Measurements from ENCODE around the gene MED13L. TPM values are rescaled to one million over a fixed set of nuclear protein-coding genes. Genes with fewer than 3 reads are reported as not detected.
A peak's percentile ranks its signal among the peaks of the same experiment; 100 is the strongest.

Gene MED13L
- total and polyA plus RNA-seq, 4 donors: 7.9 to 94.0 (median 37.7) TPM

GRCh38 chr12:115943310-115943629, 334.2 kb downstream of the MED13L start:
- no peak overlapping the region for H3K9ac ChIP-seq (ENCODE audit: low read depth in 1 of 2, low read length in 2 of 2)
- TF ChIP-seq FOXA1 (IDR thresholded peaks at IDR 0.05): no peak
- no peak for TF ChIP-seq FOXA2 (IDR thresholded peaks at IDR 0.05)
- TF ChIP-seq JUND (IDR thresholded peaks at IDR 0.05): no peak

GRCh38 chr12:115942346-115942745, 335.1 kb downstream of the MED13L start:
- 100% methylated on average over 1 of the region's 1 CpG for WGBS
- peaks cover 2 to 23% (median 15%) of the 10 kb centered on the region in 4 donors for H3K4me1 ChIP-seq (ENCODE audit: control insufficient read depth in 4 of 4, insufficient read depth in 4 of 4, low read length in 3 of 4)
- no peak overlapping the region for H3K9ac ChIP-seq (ENCODE audit: low read depth in 1 of 2, low read length in 2 of 2)
- no peaks in the 10 kb centered on the region for H3K36me3 ChIP-seq (ENCODE audit: control insufficient read depth in 4 of 4, insufficient read depth in 3 of 4, low read depth in 1 of 4, low read length in 3 of 4)
- no peak overlapping the region for H3K27ac ChIP-seq (ENCODE audit: low read depth in 1 of 2, low read length in 2 of 2)
- no peaks in the 10 kb centered on the region for H3K27me3 ChIP-seq (ENCODE audit: control insufficient read depth in 4 of 4, insufficient read depth in 4 of 4, low read length in 3 of 4)
- H3K9me3 ChIP-seq (ENCODE audit: control insufficient read depth in 4 of 4, low read length in 3 of 4): peaks cover 0 to 4% (median 0%) of the 10 kb centered on the region in 4 donors
- no peak for DNase-seq (ENCODE audit: low spot score)
- TF ChIP-seq CTCF (IDR thresholded peaks at IDR 0.05; ENCODE audit: low read depth, low read length, missing input control) (no peak), HNF4A (conservative IDR thresholded peaks at IDR 0.05) (no peak), MAX (IDR thresholded peaks at IDR 0.05) (no peak), ZBTB33 (IDR thresholded peaks at IDR 0.05) (no peak), ATF3 (IDR thresholded peaks at IDR 0.05) (no peak), HNF4G (IDR thresholded peaks at IDR 0.05) (no peak), FOXA1 (IDR thresholded peaks at IDR 0.05) (no peak), RXRA (IDR thresholded peaks at IDR 0.05) (no peak), TAF1 (conservative IDR thresholded peaks at IDR 0.05) (no peak)
- H3K4me3 ChIP-seq (ENCODE audit: low read depth in 1 of 3, low read length in 3 of 3): no peak overlapping the region

More at GRCh38 chr12:115943310-115943629, 334.2 kb downstream of the MED13L start:
- H3K4me1 ChIP-seq (ENCODE audit: control insufficient read depth in 4 of 4, insufficient read depth in 4 of 4, low read length in 3 of 4): peaks cover 2 to 23% (median 15%) of the 10 kb centered on the region in 4 donors
- DNase-seq (ENCODE audit: low spot score): no peak
- WGBS: 71% methylated on average over 7 of the region's 7 CpGs
- no peaks in the 10 kb centered on the region for H3K36me3 ChIP-seq (ENCODE audit: control insufficient read depth in 4 of 4, insufficient read depth in 3 of 4, low read depth in 1 of 4, low read length in 3 of 4)
- no peak overlapping the region for H3K4me3 ChIP-seq (ENCODE audit: low read depth in 1 of 3, low read length in 3 of 3)
- H3K27ac ChIP-seq (ENCODE audit: low read depth in 1 of 2, low read length in 2 of 2): peak overlapping the region in 1 of 2 donors; percentile 51
- H3K27me3 ChIP-seq (ENCODE audit: control insufficient read depth in 4 of 4, insufficient read depth in 4 of 4, low read length in 3 of 4): no peaks in the 10 kb centered on the region
- H3K9me3 ChIP-seq (ENCODE audit: control insufficient read depth in 4 of 4, low read length in 3 of 4): peaks cover 0 to 4% (median 0%) of the 10 kb centered on the region in 4 donors

GRCh38 chr12:115941362-115941761, 336.1 kb downstream of the MED13L start:
- 96% methylated on average over 5 of the region's 5 CpGs for WGBS

More at GRCh38 chr12:115941362-115941761, 336.1 kb downstream of the MED13L start:
- TF ChIP-seq FOXA1 (IDR thresholded peaks at IDR 0.05) (no peak), EGR1 (IDR thresholded peaks at IDR 0.05; ENCODE audit: low read depth in 2 of 2) (no peak), HNF4A (conservative IDR thresholded peaks at IDR 0.05) (no peak), MAX (IDR thresholded peaks at IDR 0.05) (no peak), ATF3 (IDR thresholded peaks at IDR 0.05) (no peak), FOXA2 (IDR thresholded peaks at IDR 0.05) (no peak), NR2F2 (IDR thresholded peaks at IDR 0.05) (no peak), HNF4G (IDR thresholded peaks at IDR 0.05) (no peak), REST (IDR thresholded peaks at IDR 0.05) (no peak), YY1 (IDR thresholded peaks at IDR 0.05) (no peak), JUND (IDR thresholded peaks at IDR 0.05) (no peak)
- no peak for DNase-seq (ENCODE audit: low spot score)
- Histone ChIP-seq H3K9ac (ENCODE audit: low read depth in 1 of 2, low read length in 2 of 2) (no peak overlapping the region), H3K27me3 (ENCODE audit: control insufficient read depth in 4 of 4, insufficient read depth in 4 of 4, low read length in 3 of 4) (no peaks in the 10 kb centered on the region), H3K27ac (ENCODE audit: low read depth in 1 of 2, low read length in 2 of 2) (no peak overlapping the region), H3K4me1 (ENCODE audit: control insufficient read depth in 4 of 4, insufficient read depth in 4 of 4, low read length in 3 of 4) (peaks cover 2 to 18% (median 10%) of the 10 kb centered on the region in 4 donors), H3K36me3 (ENCODE audit: control insufficient read depth in 4 of 4, insufficient read depth in 3 of 4, low read depth in 1 of 4, low read length in 3 of 4) (no peaks in the 10 kb centered on the region), H3K4me3 (ENCODE audit: low read depth in 1 of 3, low read length in 3 of 3) (no peak overlapping the region), H3K9me3 (ENCODE audit: control insufficient read depth in 4 of 4, low read length in 3 of 4) (peaks cover 0 to 4% (median 0%) of the 10 kb centered on the region in 4 donors)
